ENCODE measurements around the gene ZFHX2.
A peak's percentile ranks its signal among the peaks of the same experiment; 100 is the strongest.
"Not testable (repeated sequence)": the region's sequence is repeated elsewhere in the genome, so short reads cannot be mapped to it uniquely, and the experiment has no call there.

Gene ZFHX2

DNA sequence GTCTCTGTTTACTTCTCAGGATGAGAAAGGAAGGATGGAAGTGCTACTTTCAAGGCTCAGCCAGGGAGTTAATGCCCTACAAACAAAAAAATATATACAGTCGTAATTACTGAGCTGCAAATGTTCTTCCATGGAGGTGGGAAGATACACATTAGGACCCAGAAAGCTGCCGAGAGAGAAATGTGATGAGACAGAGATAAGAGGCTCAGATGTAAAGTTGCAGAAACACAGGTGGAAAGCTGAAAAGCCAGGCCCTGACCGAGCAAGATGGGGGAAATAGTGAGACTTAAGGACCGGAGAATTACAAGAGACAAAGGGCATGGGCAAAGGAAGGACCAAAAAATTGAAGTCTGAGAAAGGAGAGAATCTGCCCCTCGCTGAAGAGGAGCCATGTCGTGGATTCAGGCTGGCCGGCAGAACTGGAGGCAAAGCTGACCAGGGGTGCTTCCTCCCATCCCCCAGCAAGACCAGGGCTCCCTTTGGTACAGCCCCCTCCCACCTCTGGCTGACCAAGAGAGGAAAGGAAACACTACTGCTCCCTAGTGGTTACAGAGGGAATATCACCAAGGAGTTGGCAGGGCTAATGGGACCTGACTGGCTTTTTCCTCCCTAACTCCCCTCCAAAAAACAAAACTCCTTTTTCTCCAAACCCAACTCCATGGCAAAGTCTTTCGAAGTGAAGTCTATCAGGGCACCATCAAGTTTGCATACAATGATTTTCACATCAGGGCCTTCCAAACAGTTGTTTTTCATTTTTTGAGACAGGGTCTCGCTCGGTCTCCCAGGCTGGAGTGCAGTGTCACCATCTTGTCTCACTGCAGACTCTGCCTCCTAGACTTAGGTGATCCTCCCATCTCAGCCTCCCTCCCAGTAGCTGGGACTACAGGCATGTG is 12.1 kb downstream of the ZFHX2 start:
- DNase-seq (ENCODE audit: low spot score) = peak; percentile 75

- peak; percentile 62 for DNase-seq (ENCODE audit: low spot score)
Measured at GRCh38 chr14:23538785-23539184, 12.8 kb downstream of the ZFHX2 start.

GRCh38 chr14:23538050-23538718 is 13.4 kb downstream of the ZFHX2 start:
- DNase-seq (ENCODE audit: low spot score) = no peak

DNA sequence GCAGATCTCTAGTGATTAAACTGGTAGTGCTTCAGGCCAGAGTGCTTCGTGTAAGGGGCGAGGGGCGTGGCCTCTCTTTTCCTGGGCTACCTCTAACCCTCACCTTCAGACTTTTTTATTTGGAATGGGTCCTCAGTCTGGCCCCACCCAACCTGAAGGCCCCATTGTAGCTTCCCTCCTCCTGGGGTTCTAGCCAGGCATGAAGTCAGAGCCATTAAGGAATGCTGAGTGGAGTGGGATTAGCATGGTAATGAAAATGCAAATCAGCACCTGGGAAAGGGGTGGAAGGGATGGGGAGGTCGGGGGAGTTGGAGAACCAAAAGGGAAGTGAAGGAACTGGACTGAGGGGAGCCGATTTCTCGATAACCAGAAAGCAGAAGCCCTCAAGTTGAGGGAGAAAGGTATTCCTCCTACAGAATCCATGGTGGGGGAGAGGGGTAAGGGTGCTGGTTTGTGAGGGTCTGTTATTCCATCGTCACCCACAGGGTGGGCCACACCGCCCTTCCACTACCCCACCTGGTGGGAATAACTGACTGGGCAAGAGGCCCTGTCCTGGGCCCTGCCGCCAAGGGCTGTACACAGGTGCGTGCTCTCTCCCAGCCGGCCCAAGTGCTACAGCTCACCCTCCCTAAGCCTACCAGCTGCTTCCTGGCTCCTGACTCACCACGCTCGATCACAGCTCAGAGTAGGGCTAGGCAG is 14.1 kb downstream of the ZFHX2 start:
- no peak for DNase-seq (ENCODE audit: low spot score)

DNA sequence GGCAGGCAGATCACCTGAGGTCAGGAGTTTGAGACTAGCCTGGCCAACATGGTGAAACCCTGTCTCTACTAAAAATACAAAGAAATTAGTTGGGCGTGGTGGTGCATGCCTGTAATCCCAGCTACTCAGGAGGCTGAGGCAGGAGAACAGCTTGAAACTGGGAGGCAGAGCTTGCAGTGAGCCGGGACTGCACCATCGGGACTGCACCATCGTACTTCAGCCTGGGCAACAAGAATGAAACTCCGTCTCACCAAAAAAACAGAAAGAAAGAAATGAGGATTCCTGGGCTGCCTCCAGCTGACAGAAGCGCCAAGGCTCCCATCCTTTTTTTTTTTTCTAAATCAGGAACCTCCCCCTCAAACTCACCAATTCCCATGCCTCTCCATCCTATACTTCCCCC is 14.7 kb downstream of the ZFHX2 start:
- not testable (repeated sequence) for DNase-seq (ENCODE audit: low spot score)

DNA sequence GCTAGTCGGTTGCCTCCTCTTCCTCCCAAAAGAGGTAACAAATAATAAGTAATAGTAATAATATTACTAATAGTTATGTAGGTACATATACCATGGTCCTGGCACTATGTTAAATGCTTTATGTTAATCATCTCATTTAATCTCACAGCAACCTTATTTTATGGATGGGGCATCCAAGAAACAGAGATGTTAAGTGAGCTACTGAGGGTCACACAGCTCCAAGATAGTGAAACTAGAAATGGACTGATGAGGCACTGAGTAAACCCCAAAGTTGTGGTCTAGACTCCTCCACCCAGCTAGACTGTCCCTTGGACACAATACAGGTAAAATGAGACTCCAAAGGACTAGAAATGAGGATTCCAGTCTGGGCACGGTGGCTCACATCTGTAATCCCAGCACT is 15.1 kb downstream of the ZFHX2 start:
- DNase-seq (ENCODE audit: low spot score) = no peak

- no peak for DNase-seq (ENCODE audit: low spot score)
Measured at GRCh38 chr14:23535943-23536342, 15.6 kb downstream of the ZFHX2 start.

DNA sequence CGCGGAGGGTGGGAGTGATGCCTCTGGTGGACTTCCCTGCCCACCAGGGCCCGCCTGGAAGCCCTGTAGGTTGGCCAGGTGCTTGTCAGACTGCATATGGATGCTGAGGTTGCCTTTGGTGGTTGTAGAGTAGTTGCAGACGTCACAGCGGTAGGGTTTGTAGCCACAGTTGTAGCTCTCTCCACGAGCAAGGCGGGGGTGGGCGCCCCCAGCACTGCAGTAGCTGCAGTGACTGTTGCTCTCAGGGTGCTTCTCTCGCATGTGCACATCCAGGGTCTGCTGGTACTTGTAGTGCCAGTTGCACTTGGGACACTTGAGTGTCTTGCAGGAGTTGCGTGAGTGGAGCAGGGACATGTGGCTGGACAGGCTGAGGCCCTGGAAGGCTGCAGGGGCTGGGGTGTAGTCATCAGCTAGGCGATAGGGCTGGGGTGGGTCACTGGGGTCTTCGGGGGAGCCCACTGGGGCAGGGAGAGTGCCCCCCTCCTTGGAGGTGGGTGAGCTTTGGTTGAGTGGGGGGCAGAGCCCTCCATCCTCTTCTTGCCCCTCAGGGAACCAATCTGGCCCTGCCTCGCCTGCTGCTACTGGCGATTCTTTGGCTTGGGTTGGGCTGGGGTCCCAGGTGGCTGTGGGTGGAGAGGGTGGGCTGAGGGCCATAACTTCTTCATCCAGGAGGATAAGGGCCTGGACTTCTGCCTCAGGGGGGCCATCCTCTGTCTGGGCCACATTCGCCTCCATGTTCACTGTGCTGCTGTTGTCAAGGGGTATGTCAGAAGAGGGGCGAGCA is 17.7 kb downstream of the ZFHX2 start:
- no peak for DNase-seq (ENCODE audit: low spot score)

DNA sequence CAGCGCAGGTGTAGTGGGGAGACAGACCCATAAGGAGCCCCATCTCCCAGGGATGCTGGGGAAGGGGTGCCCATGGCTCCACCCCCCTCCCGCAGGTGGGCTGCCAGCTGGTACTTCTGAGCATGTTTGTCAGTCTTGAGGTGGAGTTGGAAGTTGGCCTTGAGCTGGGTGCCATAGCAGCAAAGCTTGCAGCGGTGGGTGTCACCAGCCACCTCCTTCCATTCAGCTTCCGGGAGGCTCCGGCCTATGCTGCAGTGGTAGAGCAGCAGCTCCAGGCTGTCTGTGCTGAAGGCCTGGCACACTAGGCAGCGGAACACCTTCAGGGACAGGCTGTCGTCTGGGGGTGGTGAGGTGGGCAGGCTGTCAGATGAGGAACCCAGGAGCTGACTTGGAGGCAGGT is 18.9 kb downstream of the ZFHX2 start:
- DNase-seq (ENCODE audit: low spot score) = no peak

GRCh38 chr14:23531391-23531790 is 20.2 kb downstream of the ZFHX2 start:
- no peak for DNase-seq (ENCODE audit: low spot score)

- DNase-seq (ENCODE audit: low spot score) = no peak
Measured at GRCh38 chr14:23530375-23531055, 21.1 kb downstream of the ZFHX2 start.

- DNase-seq (ENCODE audit: low spot score) = no peak
Measured at GRCh38 chr14:23529016-23529415, 22.5 kb downstream of the ZFHX2 start.

DNA sequence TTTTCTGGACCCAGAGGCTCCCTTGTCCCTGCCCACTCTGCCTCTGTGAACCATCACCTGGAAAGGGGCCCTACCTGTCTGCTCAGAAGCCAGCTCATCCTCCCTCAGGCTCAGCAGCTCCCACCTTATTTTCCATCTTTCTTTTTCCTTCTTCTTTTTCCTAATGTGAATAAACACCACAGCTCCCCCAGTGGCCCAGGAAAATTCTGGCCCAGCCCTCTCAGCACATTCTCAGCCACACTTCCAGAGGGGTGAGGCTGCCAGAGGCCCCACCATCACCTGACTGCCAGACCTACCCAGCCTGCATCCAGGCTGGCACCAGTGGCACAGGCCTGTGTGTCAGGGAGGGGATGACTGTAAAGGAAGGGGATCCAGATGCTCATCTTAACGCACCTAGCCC is 23.0 kb downstream of the ZFHX2 start:
- DNase-seq (ENCODE audit: low spot score) = no peak

GRCh38 chr14:23525611-23526010 is 26.0 kb downstream of the ZFHX2 start:
- no peak for DNase-seq (ENCODE audit: low spot score)

- no peak for DNase-seq (ENCODE audit: low spot score)
Measured at GRCh38 chr14:23524954-23525353, 26.6 kb downstream of the ZFHX2 start.

DNA sequence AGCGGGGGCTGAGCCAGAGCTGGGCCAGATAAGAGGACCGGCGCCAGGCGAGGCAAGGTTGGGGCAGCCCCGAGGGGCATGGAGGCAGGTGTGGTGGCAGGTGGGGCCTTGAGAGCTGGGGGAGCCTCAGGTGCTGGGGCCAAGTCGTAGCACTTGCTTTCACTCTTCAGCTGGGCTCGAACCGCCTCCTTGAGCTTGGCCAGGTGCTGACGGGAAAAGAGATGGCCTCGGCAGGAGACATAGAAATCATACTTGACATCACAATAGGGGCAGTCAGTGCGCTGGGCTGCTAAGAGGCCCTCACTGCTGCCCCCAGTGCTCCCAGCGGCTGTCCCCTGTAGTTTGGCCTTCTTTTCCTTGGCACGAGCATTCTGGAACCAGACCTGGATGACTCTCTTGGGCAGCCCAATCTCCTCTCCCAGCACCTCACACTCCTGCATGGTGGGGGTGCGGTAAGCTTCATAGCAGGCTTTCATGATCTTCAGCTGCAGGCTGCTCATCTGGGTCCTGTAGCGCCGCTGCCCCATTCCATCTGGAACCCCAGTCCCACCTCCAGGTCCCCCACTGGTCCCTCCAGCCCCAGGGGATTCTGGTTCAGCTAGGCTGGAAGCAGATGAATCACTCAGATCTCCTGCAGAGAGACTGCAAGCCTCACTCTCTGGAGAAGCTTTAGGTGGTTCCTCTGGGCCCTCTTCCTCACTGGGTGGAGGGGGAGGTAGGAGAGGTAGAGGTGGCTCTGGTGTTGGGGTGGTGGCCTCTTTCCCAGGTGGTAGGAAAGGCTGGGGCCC is 28.1 kb downstream of the ZFHX2 start:
- no peak for DNase-seq (ENCODE audit: low spot score)

DNA sequence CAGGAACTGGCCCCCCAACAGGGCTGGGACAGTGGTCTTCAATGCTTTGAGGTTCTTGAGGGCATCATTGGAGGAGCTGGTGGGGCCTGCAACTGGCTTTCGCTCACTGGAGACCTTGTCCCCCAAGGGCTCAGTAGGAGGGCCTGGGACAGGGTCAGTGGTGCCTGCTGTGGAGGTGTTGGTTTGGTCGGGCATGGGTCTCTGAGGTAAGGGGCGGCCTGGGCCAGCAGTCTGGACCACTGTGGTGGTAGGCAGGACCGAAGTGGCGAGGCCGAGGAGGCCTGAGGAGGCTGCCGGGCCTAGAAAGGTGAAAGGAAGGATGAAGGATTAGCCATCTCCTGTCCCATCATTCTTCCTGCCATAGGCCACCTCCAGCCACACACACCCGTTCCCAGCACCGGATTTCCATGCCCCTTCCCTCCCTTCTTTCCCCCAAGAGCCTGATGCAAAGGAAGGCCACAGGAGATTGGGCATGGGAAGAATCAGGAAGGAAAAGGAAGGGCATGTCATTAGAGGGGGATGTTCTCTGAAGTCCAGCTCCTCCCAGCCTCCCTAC is 28.8 kb downstream of the ZFHX2 start:
- DNase-seq (ENCODE audit: low spot score) = no peak

DNA sequence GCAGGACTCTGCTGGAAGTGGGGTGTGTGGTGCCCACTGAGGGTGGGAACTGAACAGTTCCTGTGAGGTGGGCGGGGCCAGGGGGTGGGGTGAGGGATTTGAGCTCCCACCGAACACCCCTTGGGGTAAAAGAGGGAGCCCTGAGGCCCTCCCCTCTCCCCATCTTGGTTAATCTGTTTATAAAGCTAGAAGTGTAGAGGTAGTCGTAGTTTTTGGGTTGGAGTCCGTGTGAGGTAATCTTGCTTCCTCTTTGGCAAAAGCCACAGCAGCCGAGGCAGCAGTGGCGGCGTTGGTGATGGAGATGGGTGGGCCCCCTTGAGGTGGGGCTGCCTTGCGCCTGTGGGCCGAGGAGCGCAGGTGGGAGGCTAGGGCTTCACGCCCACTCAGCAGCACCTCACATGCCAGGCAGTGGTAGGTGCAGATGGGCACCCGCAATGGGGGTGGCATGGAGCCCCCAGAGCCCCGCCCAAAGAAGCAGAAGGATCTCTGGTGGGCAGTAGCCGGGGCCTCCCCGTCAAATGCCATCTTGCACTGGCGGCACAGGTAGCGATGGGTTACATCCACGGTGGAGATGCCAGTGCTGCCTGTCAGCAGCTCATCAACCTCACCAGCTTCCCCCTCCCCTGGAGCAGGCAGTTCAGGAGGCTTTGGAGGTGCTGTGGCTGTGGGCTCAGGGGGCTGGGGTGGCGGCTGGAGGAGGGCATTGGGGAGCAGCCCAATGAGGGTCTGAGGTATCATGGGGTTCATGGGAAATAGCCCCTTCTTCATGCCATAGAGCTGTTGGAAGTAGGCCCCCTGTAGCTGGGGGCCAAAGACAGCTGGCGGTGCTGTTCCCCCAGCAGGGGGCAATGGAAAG is 29.6 kb downstream of the ZFHX2 start:
- no peak for DNase-seq (ENCODE audit: low spot score)

GRCh38 chr14:23520899-23521533 is 30.5 kb downstream of the ZFHX2 start:
- no peak for DNase-seq (ENCODE audit: low spot score)
